Fibroblast of pulmonary artery (primary cell): ENCODE data around the gene DLL1.

ENCODE experiments used
- DNase-seq: peaks from one replicate; pipeline ENCODE4 v3.0.0-alpha.2; 2010; ENCODE audit warnings: low read depth
- H3K4me3 ChIP-seq: replicated peaks from 2 replicates; pipeline ENCODE4 v1.5.1; 2011; ENCODE audit warnings: low read depth, mild to moderate bottlenecking, control low read depth, low read length, moderate library complexity
- CTCF ChIP-seq: IDR thresholded peaks from 2 replicates; pipeline ENCODE4 v1.5.1; 2011; ENCODE audit warnings: mild to moderate bottlenecking, control low read depth, low read length, inconsistent platforms; ENCODE audit errors: missing control alignments

Gene DLL1

DNA sequence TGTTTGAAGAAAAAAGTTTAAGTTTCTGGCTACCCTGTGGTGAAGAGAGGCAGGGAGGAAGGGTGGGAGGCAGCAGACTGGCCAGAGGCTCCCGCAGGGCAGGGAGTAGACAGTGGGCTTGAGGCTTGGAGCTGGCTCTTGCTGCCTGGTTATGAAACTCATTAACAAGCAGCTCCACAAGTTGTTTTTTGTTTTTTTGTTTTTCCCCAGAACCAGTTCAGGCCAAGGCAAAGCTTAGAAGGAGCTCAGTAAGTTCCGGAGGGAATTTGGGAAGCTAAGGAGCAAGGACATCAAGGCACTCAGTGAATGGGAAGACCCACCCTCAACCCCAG is 4.0 kb downstream of the DLL1 start:
- TF ChIP-seq CTCF, result no peak
- no peak overlapping the region for H3K4me3 ChIP-seq
- no peak for DNase-seq

GRCh38 chr6:170286246-170286933 is 4.5 kb downstream of the DLL1 start:
- TF ChIP-seq CTCF, result no peak
- H3K4me3 ChIP-seq, result no peak overlapping the region
- DNase-seq, result peak; percentile 74

- no peak for TF ChIP-seq CTCF
- no peak for DNase-seq
- H3K4me3 ChIP-seq, result no peak overlapping the region
These were observed 5.4 kb downstream of the DLL1 start for GRCh38 chr6:170285482-170285881.

DNA sequence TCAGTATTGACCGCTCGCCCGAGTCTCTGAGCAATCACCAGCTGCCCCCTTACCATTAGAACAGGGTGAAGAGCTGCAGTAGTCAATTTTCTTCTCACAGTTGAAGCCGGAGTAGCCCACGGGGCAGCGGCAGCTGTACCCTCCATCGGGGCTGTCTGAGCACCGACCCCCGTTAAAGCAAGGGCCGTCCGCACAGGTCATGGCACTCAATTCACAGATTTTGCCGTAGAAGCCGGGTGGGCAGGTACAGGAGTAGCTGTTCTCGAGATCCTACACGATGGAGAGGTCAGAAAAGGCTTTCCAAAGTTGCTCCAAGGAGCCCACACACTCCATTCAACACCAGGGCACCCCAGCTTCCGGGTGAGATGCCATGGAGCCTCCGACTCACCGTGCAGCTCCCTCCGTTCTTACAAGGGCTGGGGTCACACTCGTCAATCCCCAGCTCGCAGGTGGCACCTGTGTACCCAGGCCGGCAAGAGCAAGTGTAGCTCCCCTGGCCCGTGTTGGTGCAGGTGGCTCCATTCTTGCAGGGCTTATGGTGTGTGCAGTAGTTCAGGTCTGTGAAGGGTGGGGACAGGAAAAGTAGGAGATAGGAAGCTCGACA is 5.9 kb downstream of the DLL1 start:
- H3K4me3 ChIP-seq, result no peak overlapping the region
- TF ChIP-seq CTCF, result no peak
- no peak for DNase-seq

DNA sequence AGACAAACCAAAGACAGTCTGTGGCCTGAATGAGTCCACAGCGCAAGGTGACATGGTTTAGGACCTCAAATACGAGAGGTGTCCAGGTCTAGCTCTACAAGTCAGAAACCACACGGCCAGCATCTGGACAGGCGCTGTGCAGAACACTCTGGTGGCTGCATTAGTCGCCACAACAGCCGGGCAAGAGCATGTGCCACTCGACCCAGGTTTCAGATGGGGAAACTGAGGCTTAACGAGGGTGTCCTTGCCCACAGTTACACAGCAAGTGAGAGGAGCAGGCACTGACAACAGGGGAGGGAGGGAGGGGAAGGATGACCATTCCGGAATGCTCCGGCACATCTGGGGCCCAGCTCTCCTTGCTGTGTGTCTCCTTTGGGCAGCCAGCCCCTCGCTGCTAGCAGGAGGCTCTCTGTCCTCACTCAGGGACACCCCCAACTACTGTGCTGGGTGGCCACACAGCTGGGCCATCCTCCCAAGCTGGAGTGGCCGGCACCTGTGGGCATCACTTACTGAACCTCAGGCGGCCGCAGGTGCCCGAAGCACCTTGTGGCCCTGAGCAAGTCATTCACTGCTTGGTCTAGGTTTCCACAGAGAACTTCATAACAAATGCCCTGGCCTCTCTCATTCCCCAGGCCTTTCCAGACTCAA is 6.6 kb downstream of the DLL1 start:
- no peak overlapping the region for H3K4me3 ChIP-seq
- TF ChIP-seq CTCF, result no peak
- DNase-seq, result no peak

DNA sequence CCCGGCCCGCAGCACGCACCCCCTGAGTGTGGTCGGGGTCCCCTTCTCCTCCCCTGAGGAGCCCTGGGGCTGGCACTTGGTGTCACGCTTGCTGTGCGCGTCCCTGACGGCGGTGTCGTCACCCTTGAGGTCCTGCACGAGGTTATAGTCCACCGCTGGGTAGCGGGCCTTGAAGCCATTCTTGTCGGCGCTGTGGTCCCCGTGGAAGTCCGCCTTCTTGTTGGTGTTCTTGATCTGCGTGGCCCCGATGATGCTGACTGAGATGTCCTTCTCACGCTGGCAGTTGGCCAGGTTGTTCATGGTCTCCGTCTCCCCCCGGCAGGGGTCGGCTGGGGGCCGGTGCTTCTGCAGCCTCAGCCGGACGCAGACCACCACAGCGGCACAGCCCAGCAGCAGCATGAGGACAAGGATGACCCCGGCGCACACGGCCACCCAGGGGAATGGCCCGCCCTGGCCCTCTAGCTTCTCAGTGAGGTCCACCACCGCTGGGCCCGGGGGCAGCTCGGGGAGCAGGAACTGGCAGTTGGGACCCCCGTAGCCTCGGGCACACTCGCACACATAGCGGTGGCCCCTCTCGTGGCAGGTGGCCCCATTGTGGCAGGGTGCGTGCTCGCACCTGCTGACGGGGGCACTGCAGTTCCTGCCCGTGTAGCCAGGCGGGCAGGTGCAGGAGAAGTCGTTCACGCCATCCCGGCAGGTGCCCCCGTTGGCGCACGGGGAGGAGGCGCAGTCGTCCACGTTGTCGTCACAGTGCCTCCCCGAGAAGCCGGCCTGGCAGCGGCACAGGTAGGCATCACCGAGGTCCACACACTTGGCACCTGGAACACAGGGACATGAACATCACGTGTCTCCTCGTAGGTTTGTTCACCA is 7.4 kb downstream of the DLL1 start:
- TF ChIP-seq CTCF, result no peak
- H3K4me3 ChIP-seq, result no peak overlapping the region

More for the DNA sequence above, 7.4 kb downstream of the DLL1 start:
- DNase-seq, result no peak
